Parathyroid adenoma (tissue), 2 donors: ENCODE results near the gene MRPL50.

Experiments
- H2AFZ ChIP-seq: fragments of 300-600 bp; sonication (generic); one replicate; pipeline ENCODE4 v1.7.0; 2017; ENCODE audit warnings: antibody characterized with exemption, mild to moderate bottlenecking
- H3K27ac ChIP-seq: fragments of 300-600 bp; sonication (generic); one replicate; pipeline ENCODE4 v1.7.0; 2017
- H3K27me3 ChIP-seq: fragments of 300-600 bp; sonication (generic); one replicate; pipeline ENCODE4 v1.7.0; 2017; ENCODE audit warnings: low read length; ENCODE audit not compliant: control insufficient read depth, insufficient read depth
- H3K36me3 ChIP-seq: fragments of 300-600 bp; sonication (generic); one replicate; pipeline ENCODE4 v1.7.0; 2017; ENCODE audit warnings: low read length; ENCODE audit not compliant: control insufficient read depth, insufficient read depth
- H3K4me1 ChIP-seq: fragments of 300-600 bp; sonication (generic); one replicate; pipeline ENCODE4 v1.7.0; 2017; ENCODE audit warnings: control low read depth
- H3K4me2 ChIP-seq: fragments of 300-600 bp; sonication (generic); one replicate; pipeline ENCODE4 v1.7.0; 2017; ENCODE audit warnings: low read length
- H3K4me3 ChIP-seq: fragments of 300-600 bp; sonication (generic); one replicate; pipeline ENCODE4 v1.7.0; 2017; ENCODE audit warnings: low read depth, low read length
- H3K79me2 ChIP-seq: fragments of 300-600 bp; sonication (generic); one replicate; pipeline ENCODE4 v1.7.0; 2017; ENCODE audit warnings: control low read depth
- H3K9ac ChIP-seq: fragments of 300-600 bp; sonication (generic); one replicate; pipeline ENCODE4 v1.7.0; 2017; ENCODE audit warnings: mild to moderate bottlenecking
- H3K9me3 ChIP-seq: fragments of 300-600 bp; sonication (generic); one replicate; pipeline ENCODE4 v1.7.0; 2017; ENCODE audit warnings: low read length; ENCODE audit not compliant: control insufficient read depth
- CTCF ChIP-seq: fragments of 300-600 bp; sonication (generic); IDR thresholded peaks from one replicate; pipeline ENCODE4 v1.7.0; 2017; ENCODE audit warnings: antibody characterized with exemption, mild to moderate bottlenecking
- donor health status: primary hyperparathyroidism.

MRPL50 gene

GRCh38 chr9:101353683-101354082 lies 44.7 kb downstream of the MRPL50 start:
- Histone ChIP-seq H3K9ac (no peak overlapping the region), H3K79me2 (no peaks in the 10 kb centered on the region), H2AFZ (no peak overlapping the region), H3K4me1 (no peaks in the 10 kb centered on the region), H3K4me2 (no peak overlapping the region), H3K9me3 (no peaks in the 10 kb centered on the region), H3K36me3 (no peaks in the 10 kb centered on the region), H3K27me3 (no peaks in the 10 kb centered on the region), H3K27ac (no peak overlapping the region), H3K4me3 (no peak overlapping the region)
- no peak for TF ChIP-seq CTCF

DNA sequence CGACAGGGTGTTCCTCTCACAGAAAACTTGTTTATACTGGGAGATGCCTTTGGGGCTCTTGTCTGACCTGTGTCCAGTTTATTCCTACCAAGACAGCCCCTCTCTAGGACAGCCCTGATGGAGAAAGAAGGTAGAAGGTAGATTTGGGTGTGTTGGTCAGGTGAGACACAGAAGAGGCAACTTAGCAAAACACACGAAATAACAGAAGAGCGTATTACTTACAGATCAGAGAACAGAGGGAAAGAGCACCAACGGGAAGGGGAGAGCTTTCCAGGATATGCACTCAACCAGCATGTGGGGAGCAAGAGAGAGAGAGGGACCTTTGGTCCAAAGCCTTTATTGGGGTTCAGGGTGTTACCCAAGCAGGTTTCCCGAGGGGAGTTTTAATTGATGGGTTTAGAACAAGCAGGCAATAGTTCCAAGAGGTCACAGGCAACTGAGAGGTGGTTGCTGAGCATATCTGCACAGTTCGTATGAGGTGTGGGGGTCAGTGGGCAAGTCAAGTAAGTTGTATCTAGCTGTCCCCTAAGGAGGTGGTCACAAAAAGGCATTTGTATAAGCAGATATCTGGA lies 45.4 kb downstream of the MRPL50 start:
- Histone ChIP-seq H3K4me2 (no peak overlapping the region), H3K79me2 (no peaks in the 10 kb centered on the region), H3K27ac (no peak overlapping the region), H3K36me3 (no peaks in the 10 kb centered on the region), H3K4me3 (no peak overlapping the region), H3K27me3 (no peaks in the 10 kb centered on the region), H3K9me3 (no peaks in the 10 kb centered on the region), H2AFZ (no peak overlapping the region), H3K4me1 (no peaks in the 10 kb centered on the region), H3K9ac (no peak overlapping the region)
- TF ChIP-seq CTCF = no peak

- no peak overlapping the region for H3K4me3 ChIP-seq
- TF ChIP-seq CTCF = no peak
- H2AFZ ChIP-seq = no peak overlapping the region
- H3K9me3 ChIP-seq = no peaks in the 10 kb centered on the region
- no peaks in the 10 kb centered on the region for H3K79me2 ChIP-seq
- no peaks in the 10 kb centered on the region for H3K36me3 ChIP-seq
- no peak overlapping the region for H3K4me2 ChIP-seq
- no peak overlapping the region for H3K9ac ChIP-seq
- no peaks in the 10 kb centered on the region for H3K27me3 ChIP-seq
- no peak overlapping the region for H3K27ac ChIP-seq
- no peaks in the 10 kb centered on the region for H3K4me1 ChIP-seq
Measured at GRCh38 chr9:101350285-101350684, 48.1 kb downstream of the MRPL50 start.

DNA sequence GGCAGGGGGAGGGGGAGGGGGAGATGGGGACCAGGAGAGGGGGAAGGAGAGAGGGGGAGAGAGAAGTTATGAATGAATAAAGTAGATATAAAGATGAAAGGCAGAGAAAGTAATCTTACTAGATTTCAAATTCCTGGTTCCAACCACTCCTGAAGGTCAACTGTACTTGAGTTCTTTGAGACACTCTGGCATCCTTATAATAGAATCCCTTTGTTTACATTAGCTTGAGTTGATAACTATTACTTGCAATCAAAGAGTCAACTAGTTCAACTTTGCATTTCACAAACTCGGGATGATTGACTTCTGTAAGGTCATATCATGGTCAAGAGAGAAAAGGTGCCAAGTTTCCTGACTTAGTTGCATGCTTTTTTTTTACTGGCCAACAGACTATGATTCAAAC lies 55.8 kb downstream of the MRPL50 start:
- H3K27ac ChIP-seq = no peak overlapping the region

More for the DNA sequence above, 55.8 kb downstream of the MRPL50 start:
- Histone ChIP-seq H3K4me2 (no peak overlapping the region), H3K9me3 (no peaks in the 10 kb centered on the region), H3K9ac (no peak overlapping the region), H3K36me3 (no peaks in the 10 kb centered on the region), H3K27me3 (no peaks in the 10 kb centered on the region), H2AFZ (no peak overlapping the region), H3K4me3 (no peak overlapping the region), H3K79me2 (no peaks in the 10 kb centered on the region), H3K4me1 (no peaks in the 10 kb centered on the region)
- no peak for TF ChIP-seq CTCF
